GM21576 (cell line): Measurements from ENCODE around the gene ARL4D.
"Not testable (repeated sequence)": the region's sequence is repeated elsewhere in the genome, so short reads cannot be mapped to it uniquely, and the experiment has no call there.

Experiments used
- ATAC-seq: cut with Tn5 transposase; IDR thresholded peaks from one replicate; pipeline ENCODE4 v1.9.1; 2021; ENCODE audit warnings: mild to moderate bottlenecking, moderate library complexity; ENCODE audit not compliant: unreplicated experiment

The ARL4D gene

DNA sequence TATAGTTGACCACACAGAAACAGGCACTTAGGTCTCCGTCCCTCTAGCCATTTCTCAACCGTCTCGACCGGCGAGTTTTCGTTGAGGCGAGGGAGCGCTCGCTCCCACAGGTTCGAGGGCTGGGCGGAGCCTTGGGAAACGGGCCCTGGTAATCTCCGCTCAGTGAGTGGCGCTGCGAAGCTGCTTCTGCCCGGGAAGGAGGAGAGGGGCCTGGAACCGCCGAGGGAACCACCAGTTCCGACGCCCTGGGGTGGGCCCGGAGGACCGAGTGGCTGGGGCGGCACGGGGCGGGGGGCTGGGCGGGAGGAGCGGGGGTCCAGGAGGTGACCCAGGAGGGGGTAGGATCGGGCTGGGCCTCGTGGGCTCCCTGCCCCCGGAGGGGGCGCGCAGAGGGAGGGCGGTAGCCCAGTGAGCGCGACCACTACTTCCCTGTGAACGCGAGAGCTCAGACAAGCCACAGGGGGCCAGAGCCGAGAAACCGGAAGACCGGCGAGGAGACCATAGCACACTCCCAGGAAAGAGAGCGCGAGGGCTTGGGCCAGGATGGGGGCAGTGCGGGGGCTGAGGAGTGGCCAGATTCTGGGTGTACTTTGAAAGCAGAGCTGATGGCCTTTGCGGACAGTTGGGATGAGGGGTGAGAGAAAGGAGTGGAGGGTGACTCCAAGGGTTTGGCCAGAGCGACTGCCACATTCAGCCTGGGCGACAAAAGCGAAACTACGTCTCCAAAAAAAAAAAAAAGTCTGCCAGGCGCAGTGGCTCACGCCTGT lies 29.9 kb upstream of the ARL4D start:
- ATAC-seq = no peak

- no peak for ATAC-seq
Observed at GRCh38 chr17:43369986-43370385, 28.8 kb upstream of the ARL4D start.

DNA sequence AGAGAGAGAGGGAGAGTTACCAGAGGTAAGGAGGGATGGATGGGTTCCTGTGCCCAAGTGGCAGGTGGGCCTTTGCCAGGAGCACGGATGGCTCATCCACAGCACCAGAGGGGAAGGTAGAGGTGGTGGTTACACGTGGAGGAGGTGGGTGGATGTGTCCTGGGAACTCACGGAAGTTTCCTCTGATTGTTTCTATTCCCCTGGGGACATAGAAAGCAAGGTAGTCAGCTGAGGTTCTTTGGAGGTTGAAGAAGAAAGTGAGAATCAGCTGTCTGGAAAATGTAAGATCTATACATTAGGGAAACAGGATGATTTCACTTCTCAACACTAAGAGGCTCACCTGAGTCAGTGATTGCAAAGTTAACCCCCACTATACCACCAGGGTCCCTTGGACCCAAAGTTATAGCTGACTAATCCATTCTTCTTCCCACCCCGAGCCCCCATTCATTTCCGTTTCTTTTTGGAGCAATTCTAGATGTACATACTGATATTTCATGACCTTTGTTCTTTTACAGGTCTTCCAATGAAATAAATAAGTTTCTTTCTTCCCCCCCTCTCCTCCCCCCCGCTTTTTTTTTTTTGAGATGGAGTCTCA lies 27.5 kb upstream of the ARL4D start:
- ATAC-seq = no peak

DNA sequence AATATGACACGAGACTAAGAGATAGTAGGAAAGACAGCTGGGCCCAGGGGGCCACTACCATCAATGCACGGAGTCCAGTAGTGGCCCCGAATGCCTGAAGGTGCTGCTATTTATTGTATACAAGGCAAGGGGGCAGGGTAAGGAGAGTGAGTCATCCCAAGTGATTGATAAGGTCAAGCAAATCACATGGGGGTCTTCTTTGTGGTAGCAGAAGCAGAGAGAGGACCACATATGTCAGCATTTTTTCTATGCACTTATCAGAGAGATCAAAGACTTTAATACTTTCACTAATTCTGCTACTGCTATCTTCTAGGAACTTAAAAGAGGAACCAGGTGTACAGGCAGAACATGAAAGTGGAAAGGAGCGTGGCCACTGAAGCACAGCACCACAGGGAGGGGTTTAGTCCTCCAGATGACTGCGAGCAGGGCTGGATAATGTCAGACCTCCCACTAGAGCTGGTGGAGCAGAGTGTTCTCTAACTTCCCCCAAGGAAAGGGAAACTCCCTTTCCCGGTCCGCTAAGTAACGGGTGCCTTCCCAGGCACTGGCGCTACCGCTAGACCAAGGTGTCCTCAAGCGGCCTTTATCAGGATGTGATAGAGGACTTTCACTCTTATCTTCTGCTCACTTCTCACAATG lies 26.4 kb upstream of the ARL4D start:
- no peak for ATAC-seq

DNA sequence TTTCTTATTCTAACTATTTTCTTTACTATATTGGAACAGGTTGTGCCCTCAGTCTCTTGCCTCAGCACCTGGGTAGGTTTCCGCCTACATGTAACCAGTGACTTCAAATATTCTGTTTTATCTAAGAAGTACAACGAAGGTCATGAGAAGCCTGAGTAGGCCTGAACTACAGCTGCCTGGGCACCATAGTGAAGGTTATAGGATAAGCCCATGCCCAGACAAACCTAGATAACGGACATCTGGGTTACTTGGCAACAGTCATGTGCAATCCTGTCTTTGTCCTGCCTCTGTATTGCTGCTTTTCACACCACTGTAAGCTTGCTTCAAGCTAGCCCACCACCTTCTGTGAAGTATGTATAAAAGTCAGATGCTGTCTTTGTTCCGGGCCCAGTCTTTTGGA lies 25.4 kb upstream of the ARL4D start:
- no peak for ATAC-seq

GRCh38 chr17:43375915-43376314 lies 22.9 kb upstream of the ARL4D start:
- ATAC-seq = not testable (repeated sequence)

DNA sequence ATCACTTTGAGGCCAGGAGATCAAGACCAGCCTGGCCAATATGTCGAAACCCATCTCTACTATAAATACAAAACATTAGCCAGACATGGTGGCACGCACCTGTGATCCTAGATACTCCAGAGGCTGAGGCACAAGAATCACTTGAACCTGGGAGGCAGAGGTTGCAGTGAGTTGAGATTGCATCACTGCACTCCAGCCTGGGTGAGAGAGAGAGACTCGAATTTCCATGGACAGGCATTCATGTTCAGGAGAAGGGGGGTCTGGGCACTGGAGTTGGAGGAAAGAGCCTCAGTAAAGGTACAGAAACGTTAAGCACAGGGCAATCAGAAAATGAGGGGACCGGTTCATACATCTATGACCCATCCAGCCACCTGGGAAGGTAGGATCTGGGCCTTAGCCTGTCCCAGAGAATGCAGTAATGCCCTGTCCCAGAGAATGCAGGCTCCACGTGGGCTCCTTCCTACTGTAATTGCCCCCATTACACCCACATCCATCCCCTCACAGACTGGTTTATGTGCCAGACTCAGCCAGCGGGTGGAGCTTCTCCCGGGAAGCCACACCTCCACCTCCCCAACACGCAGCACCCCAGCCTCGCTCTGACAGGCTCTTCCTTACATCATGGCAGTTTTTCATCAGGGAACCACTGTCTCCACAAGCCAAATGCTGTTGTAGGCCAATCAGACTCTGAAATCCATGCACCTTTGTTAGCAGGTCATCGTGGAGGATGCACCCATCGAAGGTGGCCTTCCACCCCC lies 21.6 kb upstream of the ARL4D start:
- ATAC-seq = no peak

DNA sequence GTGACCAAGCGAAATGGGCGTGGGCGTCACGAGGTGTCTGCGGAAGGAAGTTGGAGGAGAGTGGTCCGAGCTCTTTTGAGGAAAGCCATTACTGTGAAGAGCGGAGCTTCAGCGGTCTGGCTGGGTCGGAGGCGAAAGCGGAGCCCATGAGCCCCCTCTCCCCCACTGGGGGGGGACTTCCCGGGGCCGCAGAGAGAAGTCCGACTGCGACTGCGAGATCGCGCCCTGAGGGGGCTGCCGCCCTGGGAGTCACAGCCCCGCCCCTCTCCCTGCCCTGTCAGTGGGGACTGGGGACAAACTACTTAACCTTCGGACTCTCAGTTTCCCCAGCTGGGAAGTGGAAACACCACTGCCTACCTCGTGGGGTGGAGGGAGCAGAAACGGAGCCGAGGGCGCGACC lies 20.0 kb upstream of the ARL4D start:
- ATAC-seq = no peak

GRCh38 chr17:43380307-43380706 lies 18.5 kb upstream of the ARL4D start:
- ATAC-seq = no peak

DNA sequence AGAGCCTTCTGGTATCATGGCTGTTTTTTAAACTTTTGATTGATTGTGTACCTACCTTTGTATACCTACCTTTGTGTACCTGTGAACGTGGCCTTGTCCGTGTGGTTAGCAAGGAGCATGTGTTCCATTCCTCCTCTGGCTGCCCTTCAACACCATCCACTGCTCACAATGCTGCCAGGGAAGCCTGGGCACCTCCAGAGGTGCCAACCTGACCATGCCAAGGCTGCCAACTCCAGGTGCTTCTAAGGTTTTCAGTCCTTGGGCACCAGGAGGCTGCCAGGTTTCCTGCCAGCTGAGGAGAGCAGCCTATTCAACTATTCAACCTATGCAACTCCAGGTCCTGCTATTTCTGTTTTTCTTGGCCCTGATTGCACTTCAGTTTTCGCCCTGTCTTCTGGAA lies 17.6 kb upstream of the ARL4D start:
- ATAC-seq = no peak

GRCh38 chr17:43381621-43382020 lies 17.2 kb upstream of the ARL4D start:
- ATAC-seq = no peak

DNA sequence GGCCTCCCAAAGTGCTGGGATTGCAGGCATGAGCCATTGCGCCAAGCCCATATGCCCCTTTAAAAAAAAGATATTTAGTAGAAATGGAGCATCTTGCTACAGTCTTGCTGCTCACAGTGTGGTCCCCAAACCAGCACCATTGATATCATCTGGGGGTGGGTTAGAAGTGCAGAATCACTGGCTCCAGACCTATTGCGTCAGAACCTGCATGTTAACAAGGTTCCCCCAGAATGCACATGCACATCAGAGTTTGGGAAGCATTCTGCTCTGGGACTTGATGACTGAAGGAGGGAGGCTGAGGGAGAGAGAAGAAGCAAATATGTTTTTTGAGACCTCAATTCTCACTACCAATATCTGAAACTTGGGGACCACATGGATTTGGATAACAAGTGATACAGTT lies 16.0 kb upstream of the ARL4D start:
- ATAC-seq = no peak

DNA sequence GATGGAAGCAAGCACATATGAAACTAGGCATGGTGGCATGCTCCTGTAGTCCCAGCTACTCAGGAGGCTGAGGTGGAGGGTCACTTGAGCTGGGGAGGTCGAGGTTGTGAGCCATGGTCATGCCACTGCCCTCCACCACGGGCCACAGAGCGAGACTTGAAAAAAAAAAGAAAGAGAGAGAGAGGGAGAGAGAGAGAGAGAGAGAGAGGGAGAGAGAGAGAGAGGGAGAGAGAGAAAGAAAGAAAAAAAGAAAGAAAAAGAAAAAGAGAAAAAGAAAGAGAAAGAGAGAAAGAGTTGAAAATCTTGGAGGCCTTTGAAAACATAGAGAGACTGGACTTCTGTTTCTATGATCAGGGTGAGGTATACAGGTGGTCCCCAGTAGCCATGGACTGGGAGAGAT lies 15.4 kb upstream of the ARL4D start:
- no peak for ATAC-seq

- ATAC-seq = no peak
Observed at GRCh38 chr17:43383826-43384475, 14.8 kb upstream of the ARL4D start.

GRCh38 chr17:43384476-43384862 lies 14.3 kb upstream of the ARL4D start:
- no peak for ATAC-seq

DNA sequence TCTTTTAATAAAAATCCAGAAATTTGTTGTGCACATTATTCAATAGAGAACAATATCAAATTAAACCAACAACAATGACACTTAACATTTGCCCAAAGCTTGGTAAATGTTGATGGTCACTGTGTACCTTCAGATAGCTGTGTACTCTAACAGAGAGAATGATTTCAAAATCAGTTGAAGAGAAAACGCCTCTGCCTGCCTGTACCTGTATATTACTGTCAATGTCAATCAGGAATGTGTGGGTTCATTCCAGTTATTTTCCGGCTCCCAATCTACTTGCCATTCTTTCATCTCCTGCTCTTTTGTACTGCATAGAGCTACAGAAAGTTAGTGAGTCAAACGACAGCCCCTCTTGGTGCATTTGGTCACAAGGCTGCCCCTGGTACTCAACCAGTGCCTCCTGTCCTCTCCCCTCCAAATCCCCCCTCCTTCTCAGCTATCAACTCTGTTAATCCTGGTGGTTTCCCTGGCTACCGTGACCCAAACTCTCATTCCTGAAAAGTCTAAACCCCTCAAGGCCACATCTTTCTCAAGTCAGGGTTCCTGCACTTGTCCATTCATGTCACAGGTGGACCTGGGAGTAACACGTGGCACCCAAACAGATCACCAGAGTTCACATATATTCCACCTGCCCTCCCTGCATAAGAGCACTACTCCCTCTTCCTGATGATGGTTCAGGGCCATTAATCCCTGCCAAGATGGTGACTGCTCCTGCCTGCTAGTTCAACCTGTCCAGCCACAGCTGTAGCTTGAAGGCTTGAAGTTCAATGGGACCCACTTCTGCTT lies 13.6 kb upstream of the ARL4D start:
- ATAC-seq = no peak

GRCh38 chr17:43388359-43389045 lies 10.3 kb upstream of the ARL4D start:
- ATAC-seq = no peak

DNA sequence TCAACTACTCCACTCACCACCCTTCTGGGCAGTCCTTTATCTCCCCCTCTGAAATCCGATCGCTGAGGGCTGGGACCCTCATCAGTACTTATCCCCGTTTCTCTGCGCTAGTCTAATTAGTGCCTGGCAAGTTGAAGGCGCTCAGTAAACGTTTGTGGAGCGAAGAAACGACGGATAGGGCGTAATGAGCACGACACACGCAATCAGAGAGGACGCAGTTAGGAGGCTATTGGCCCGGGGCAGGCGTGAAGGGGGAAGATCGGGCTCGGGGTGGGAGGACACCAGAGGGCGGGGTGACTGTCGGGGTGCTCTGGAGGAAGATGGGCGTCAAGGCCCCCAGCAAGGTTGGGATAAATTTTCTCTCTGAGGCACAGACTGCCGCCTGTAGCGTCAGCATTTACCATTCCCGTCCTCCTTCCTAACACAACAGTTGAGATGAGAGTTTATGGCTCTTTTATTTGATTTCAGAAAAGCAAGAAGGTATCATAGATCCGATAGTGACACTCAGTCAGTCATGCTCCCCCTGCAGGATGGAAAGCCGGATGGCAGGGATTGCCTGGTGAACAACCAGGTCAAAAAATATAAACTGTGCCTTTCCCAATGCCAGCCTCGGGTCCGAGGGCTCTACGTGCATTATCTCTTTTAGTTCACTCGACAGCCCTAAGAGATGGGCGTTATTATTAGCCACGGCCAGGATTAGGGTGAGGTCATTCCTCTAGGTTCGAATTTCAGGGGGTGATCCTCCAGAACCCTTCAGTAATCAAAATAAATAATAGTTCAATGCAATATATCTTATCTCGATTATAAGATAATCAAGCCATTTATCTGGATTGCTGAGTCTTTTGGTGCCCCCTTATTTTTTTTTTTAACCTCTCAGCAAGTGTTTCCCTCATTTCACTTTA lies 9.5 kb upstream of the ARL4D start:
- peak; percentile 36 for ATAC-seq

- no peak for ATAC-seq
Observed at GRCh38 chr17:43392397-43392796, 6.4 kb upstream of the ARL4D start.
